HCT116 (cell line): ENCODE results near the gene GLRX. TPM values are rescaled to one million over a fixed set of nuclear protein-coding genes. Genes with fewer than 3 reads are reported as not detected.

Experiments used
- ATAC-seq: fragments of 200-7000 bp; cut with Tn5 transposase; 2 replicates; pipeline ENCODE4 v1.9.1; 2020; ENCODE audit warnings: mild to moderate bottlenecking, moderate library complexity
- BruUV-seq: library from RNA; stranded (reverse); fragments of 400-500 nt; replicated peaks from 2 replicates; lab custom pipeline; 2021; lab: Mats Ljungman, UMichigan
- CTCF ChIA-PET: fragments of 300-600 bp; sonication (Branson Sonifier 250); formaldehyde crosslinking; loops from one replicate; lab custom pipeline; 2021; ENCODE audit warnings: antibody characterized with exemption; lab: Charles Lee
- POLR2A ChIA-PET: fragments of 300-600, 350-600 bp; sonication (Branson Sonifier 250); formaldehyde crosslinking; loops from one replicate; lab custom pipeline; 2021; ENCODE audit warnings: antibody characterized with exemption; lab: Charles Lee
- RAD21 ChIA-PET, 2 experiments: fragments of 300-600 bp; sonication (Branson Sonifier 250); formaldehyde crosslinking; loops; one replicate each; lab custom pipeline; 2023; ENCODE audit warnings: low total read pairs in 2 of 2; ENCODE audit not compliant: uncharacterized antibody in 2 of 2, unreplicated experiment in 2 of 2, low non-redundant PET in 1 of 2; lab: Charles Lee
- DNase-seq: peaks from one replicate; pipeline ENCODE4 v3.0.0-alpha.2; 2010; ENCODE audit warnings: low read depth, low spot score
- H2AFZ ChIP-seq: fragments of 200-600 bp; shearing (Covaris generic), sonication (generic); 2 replicates; pipeline ENCODE4 v1.6.1; 2017; ENCODE audit warnings: low read depth, mixed run types, mixed read lengths, antibody characterized with exemption, low read length; ENCODE audit not compliant: poor library complexity, severe bottlenecking
- H3K27ac ChIP-seq: 2 replicates; pipeline ENCODE4 v1.5.1; 2012; ENCODE audit warnings: low read depth, low read length
- H3K27me3 ChIP-seq: fragments of 200-600 bp; sonication (generic); 2 replicates; pipeline ENCODE4 v1.6.1; 2016; ENCODE audit warnings: mixed run types, low read length, mixed read lengths; ENCODE audit not compliant: insufficient read depth
- H3K36me3 ChIP-seq, 2 experiments: fragments of 200-500 bp in 1 of 2; fragments of 200-600 bp in 1 of 2; sonication (Bioruptor generic) in 1 of 2; sonication (generic) in 1 of 2; 2 replicates each; pipeline versions ENCODE4 v1.5.1 to v1.6.1; 2014 to 2016; ENCODE audit warnings: low read length in 2 of 2, inconsistent platforms in 1 of 2, mixed read lengths in 1 of 2, mixed run types in 1 of 2; ENCODE audit not compliant: insufficient read depth in 2 of 2, control insufficient read depth in 1 of 2
- H3K4me1 ChIP-seq, 2 experiments: fragments of 200-600 bp in 1 of 2; sonication (generic) in 1 of 2; 2 replicates each; pipeline versions ENCODE4 v1.5.1 to v1.6.1; 2012 to 2017; ENCODE audit warnings: low read length in 2 of 2, inconsistent platforms in 1 of 2, mild to moderate bottlenecking in 1 of 2, mixed read lengths in 1 of 2, mixed run types in 1 of 2, moderate library complexity in 1 of 2; ENCODE audit not compliant: insufficient read depth in 2 of 2, control insufficient read depth in 1 of 2
- H3K4me2 ChIP-seq: fragments of 200-600 bp; sonication (generic); 2 replicates; pipeline ENCODE4 v1.6.1; 2017; ENCODE audit warnings: mixed run types, low read length, mixed read lengths
- H3K4me3 ChIP-seq, 2 experiments: fragments of 200-600 bp in 1 of 2; sonication (generic) in 1 of 2; replicated peaks in 1 of 2; 2 replicates each; pipeline ENCODE4 v1.5.1; 2011 to 2016; ENCODE audit warnings: low read length in 2 of 2, control low read depth in 1 of 2, low read depth in 1 of 2, mild to moderate bottlenecking in 1 of 2, mixed read lengths in 1 of 2, mixed run types in 1 of 2
- H3K79me2 ChIP-seq: fragments of 200-600 bp; sonication (generic); 2 replicates; pipeline ENCODE4 v1.6.1; 2017; ENCODE audit warnings: mild to moderate bottlenecking, mixed run types, low read length, moderate library complexity, mixed read lengths; ENCODE audit not compliant: insufficient read depth
- H3K9ac ChIP-seq: fragments of 200-600 bp; sonication (generic); 2 replicates; pipeline ENCODE4 v1.6.1; 2016; ENCODE audit warnings: low read length, mixed read lengths
- H3K9me2 ChIP-seq: fragments of 200-600 bp; sonication (generic), shearing (Covaris generic); 2 replicates; pipeline ENCODE4 v1.6.1; 2017; ENCODE audit warnings: mixed run types, mild to moderate bottlenecking, moderate library complexity; ENCODE audit not compliant: insufficient read depth
- H3K9me3 ChIP-seq, 2 experiments: fragments of 200-500 bp in 1 of 2; fragments of 200-600 bp in 1 of 2; sonication (Bioruptor generic) in 1 of 2; sonication (generic) in 1 of 2; 2 replicates each; pipeline ENCODE4 v1.6.1; 2014 to 2017; ENCODE audit warnings: low read length in 2 of 2, mixed read lengths in 2 of 2, inconsistent platforms in 1 of 2, low read depth in 1 of 2, mild to moderate bottlenecking in 1 of 2, mixed run types in 1 of 2, moderate library complexity in 1 of 2; ENCODE audit not compliant: control insufficient read depth in 1 of 2, insufficient read depth in 1 of 2
- H4K20me1 ChIP-seq: fragments of 200-600 bp; sonication (generic), shearing (Covaris generic); 2 replicates; pipeline ENCODE4 v1.6.1; 2017; ENCODE audit warnings: mixed run types, mild to moderate bottlenecking, moderate library complexity; ENCODE audit not compliant: insufficient read depth
- CEBPB ChIP-seq: IDR thresholded peaks from 2 replicates; pipeline ENCODE4 v1.6.1; 2012; ENCODE audit warnings: low read depth
- CTCF ChIP-seq, 3 experiments: fragments of 200-600 bp in 1 of 3; sonication (generic) in 1 of 3; IDR thresholded peaks in 2 of 3; conservative IDR thresholded peaks in 1 of 3; 2 replicates each; pipeline ENCODE4 v1.5.1; 2012 to 2017; ENCODE audit warnings: low read depth in 2 of 3, low read length in 2 of 3, antibody characterized with exemption in 1 of 3, borderline replicate concordance in 1 of 3, control low read depth in 1 of 3, mild to moderate bottlenecking in 1 of 3, mixed read lengths in 1 of 3, mixed run types in 1 of 3, moderate library complexity in 1 of 3; ENCODE audit not compliant: insufficient read depth in 1 of 3
- POLR2AphosphoS5 ChIP-seq: IDR thresholded peaks from 2 replicates; pipeline ENCODE4 v1.6.1; 2011; ENCODE audit warnings: mild to moderate bottlenecking, low read depth, low read length, moderate library complexity
- RAD21 ChIP-seq: IDR thresholded peaks from 2 replicates; pipeline ENCODE4 v1.6.1; 2012; ENCODE audit warnings: low read depth, mild to moderate bottlenecking
- SIN3A ChIP-seq: IDR thresholded peaks from 2 replicates; pipeline ENCODE4 v1.6.1; 2012; ENCODE audit warnings: low read depth
- intact Hi-C: fragments of 100-400 bp; cut with micrococcal nuclease; formaldehyde crosslinking; loops from 2 replicates; pipeline ENCODE4 v1.10.0; 2022
- total RNA-seq: library from RNA; stranded (reverse); gene quantifications from one replicate; pipeline ENCODE4 v1.2.1, GENCODE V29; 2021; ENCODE audit not compliant: unreplicated experiment

GLRX gene
- total RNA-seq, 1 experiment from 2014 or later = 29.3 TPM

DNA sequence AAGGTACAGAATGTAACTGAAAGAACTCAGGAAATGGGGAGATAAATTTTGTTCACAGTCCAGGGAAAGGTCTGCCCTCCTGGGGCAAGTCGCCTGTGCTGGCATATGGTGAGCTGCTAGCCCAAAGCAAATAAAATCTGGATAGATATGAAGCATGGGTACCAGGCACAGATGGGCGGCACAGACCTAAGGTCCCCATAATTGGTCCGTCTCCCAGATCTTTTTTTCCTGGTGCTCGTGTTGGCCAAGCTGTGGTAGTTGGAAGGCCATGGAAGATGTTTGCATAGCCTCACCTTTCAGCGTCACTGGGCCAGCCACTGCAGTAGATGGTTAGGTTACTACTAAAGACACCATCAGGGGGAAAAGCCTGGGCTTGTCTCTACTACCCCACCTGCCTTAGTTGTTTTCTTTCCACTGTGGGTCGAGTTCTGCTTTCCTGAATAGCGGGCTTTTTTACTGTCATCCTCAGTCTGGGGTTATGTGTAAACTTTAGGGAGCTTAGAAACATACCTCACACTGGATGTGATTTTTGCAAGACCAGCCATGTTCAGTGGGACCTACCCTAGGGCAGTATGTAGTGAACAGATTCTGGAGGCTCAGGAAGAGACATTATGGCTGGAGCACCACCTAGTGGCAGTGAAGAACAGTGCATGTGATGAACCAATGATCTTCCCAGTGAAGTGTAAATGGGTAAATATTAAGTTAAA, 24.2 kb upstream of the GLRX start:
- ATAC-seq = peak; percentile 96
- H3K36me3 ChIP-seq = no peaks in the 10 kb centered on the region
- H3K4me2 ChIP-seq = no peak overlapping the region
- H3K4me1 ChIP-seq = 0 out of 4 replicates have a peak, but pooled peaks cover 0 to 5% of the 10 kb centered on the region in 2 experiments
- no peaks in the 10 kb centered on the region for H3K27me3 ChIP-seq
- no peaks in the 10 kb centered on the region for H3K9me3 ChIP-seq
- intact Hi-C loops = loop anchor here (1.0 to 10.0 kb wide), 6 partner anchors 65 to 878 kb away; partner anchors contain the start of genes ARSK and MCTP1
- peak; percentile 85 to 98 (median 95) for TF ChIP-seq CTCF (IDR thresholded peaks at IDR 0.05 in 2 of 3, conservative IDR thresholded peaks at IDR 0.05 in 1 of 3; ENCODE audit: borderline replicate concordance in 1 of 3, insufficient read depth in 1 of 3, low read depth in 2 of 3, low read length in 2 of 3)
- no peak for TF ChIP-seq POLR2AphosphoS5
- TF ChIP-seq SIN3A = no peak
- peak; percentile 97 for TF ChIP-seq RAD21
- TF ChIP-seq CEBPB = 0 out of 2 replicates have a peak, but pooled peaks have one; percentile 8
- H3K27ac ChIP-seq = no peak overlapping the region
- no peak overlapping the region for H3K9ac ChIP-seq
- no peaks in the 10 kb centered on the region for H3K9me2 ChIP-seq
- ChIA-PET RAD21 (interaction anchor here in 1 of 2 experiments (2.0 kb wide), 1 partner anchor 66 kb away, joined by 6 read pairs; no protein-coding TSS in a partner anchor), POLR2A (no interaction called here), CTCF (interaction anchor here (0.6 to 4.3 kb wide), 4 partner anchors 65 to 877 kb away, joined by 3 to 30 read pairs (median 3); no protein-coding TSS in a partner anchor)
- no peak for DNase-seq
- no peaks in the 10 kb centered on the region for H4K20me1 ChIP-seq
- H3K4me3 ChIP-seq = no peak overlapping the region
- BruUV-seq = no TSS peak
- H2AFZ ChIP-seq = no peak overlapping the region
- H3K79me2 ChIP-seq = no peaks in the 10 kb centered on the region
